Embryonic facial prominence (tissue), 1 donor: ENCODE results near the gene CCDC178.

Experiments used
- DNase-seq: peaks from one replicate; pipeline ENCODE4 v3.0.0-alpha.2; 2016; ENCODE audit errors: extremely low spot score

CCDC178 gene

GRCh38 chr18:33116376-33116775, 324.1 kb downstream of the CCDC178 start:
- no peak for DNase-seq

GRCh38 chr18:33115917-33116316, 324.6 kb downstream of the CCDC178 start:
- no peak for DNase-seq

- no peak for DNase-seq
Measured at GRCh38 chr18:33115476-33115875, 325.0 kb downstream of the CCDC178 start.

- DNase-seq: no peak
Measured at GRCh38 chr18:33114749-33115148, 325.8 kb downstream of the CCDC178 start.

GRCh38 chr18:33113416-33113815, 327.1 kb downstream of the CCDC178 start:
- DNase-seq: no peak

- no peak for DNase-seq
Measured at GRCh38 chr18:33107511-33107910, 333.0 kb downstream of the CCDC178 start.

- DNase-seq: no peak
Measured at GRCh38 chr18:33101316-33101715, 339.2 kb downstream of the CCDC178 start.

- DNase-seq: no peak
Measured at GRCh38 chr18:33099626-33100025, 340.9 kb downstream of the CCDC178 start.

GRCh38 chr18:33097126-33097525, 343.4 kb downstream of the CCDC178 start:
- DNase-seq: no peak

- DNase-seq: no peak
Measured at GRCh38 chr18:33090461-33090860, 350.1 kb downstream of the CCDC178 start.

GRCh38 chr18:33076601-33077000, 363.9 kb downstream of the CCDC178 start:
- DNase-seq: no peak

GRCh38 chr18:33074125-33074524, 366.4 kb downstream of the CCDC178 start:
- no peak for DNase-seq

- no peak for DNase-seq
Measured at GRCh38 chr18:33062834-33063364, 377.6 kb downstream of the CCDC178 start.

- DNase-seq: no peak
Measured at GRCh38 chr18:33052886-33053285, 387.6 kb downstream of the CCDC178 start.

GRCh38 chr18:33051407-33051806, 389.1 kb downstream of the CCDC178 start:
- DNase-seq: no peak

- no peak for DNase-seq
Measured at GRCh38 chr18:33040213-33040612, 400.3 kb downstream of the CCDC178 start.

GRCh38 chr18:33034945-33035344, 405.6 kb downstream of the CCDC178 start:
- DNase-seq: no peak

GRCh38 chr18:33034212-33034611, 406.3 kb downstream of the CCDC178 start:
- DNase-seq: no peak

- no peak for DNase-seq
Measured at GRCh38 chr18:33022370-33022769, 418.2 kb downstream of the CCDC178 start.

GRCh38 chr18:33020877-33021276, 419.6 kb downstream of the CCDC178 start:
- no peak for DNase-seq

- no peak for DNase-seq
Measured at GRCh38 chr18:33014060-33014796, 426.3 kb downstream of the CCDC178 start.

- no peak for DNase-seq
Measured at GRCh38 chr18:33010149-33010548, 430.4 kb downstream of the CCDC178 start.

GRCh38 chr18:32998921-32999320, 441.6 kb downstream of the CCDC178 start:
- no peak for DNase-seq

GRCh38 chr18:32998285-32998684, 442.2 kb downstream of the CCDC178 start:
- DNase-seq: no peak
